Measurements from ENCODE around the gene EGFLAM.

Gene EGFLAM

DNA sequence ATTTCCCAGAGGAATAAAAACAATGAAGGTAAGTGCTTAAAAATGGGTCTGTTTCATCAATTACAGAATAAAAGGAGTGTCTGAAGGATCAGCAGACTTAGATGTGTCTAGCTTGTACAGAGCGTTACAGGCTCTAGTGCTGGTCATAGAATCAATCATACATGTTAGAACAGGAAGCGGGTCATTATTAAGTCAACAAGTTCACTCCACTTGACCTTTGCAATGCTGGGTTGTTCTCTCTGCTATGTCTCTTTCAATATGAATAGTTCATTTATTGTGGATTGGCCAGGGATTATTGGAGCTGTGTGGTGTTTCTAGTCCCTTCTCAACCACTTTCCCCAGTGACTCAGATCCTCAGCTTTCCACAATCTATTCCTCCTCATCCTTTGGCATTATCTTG, 20.7 kb upstream of the EGFLAM start:
- no peak overlapping the region for H3K4me3 ChIP-seq
- H3K27ac ChIP-seq: no peak overlapping the region
- H3K36me3 ChIP-seq (ENCODE audit: insufficient read depth, low read length): no peaks in the 10 kb centered on the region
- TF ChIP-seq EZH2 (IDR thresholded peaks at IDR 0.05) (no peak), FOXP2 (optimal IDR thresholded peaks at IDR 0.05; ENCODE audit: control extremely low read depth, extremely low read length, insufficient read depth) (no peak), POLR2AphosphoS5 (IDR thresholded peaks at IDR 0.05; ENCODE audit: borderline replicate concordance, low read depth, low read length) (no peak)
- 0 out of 2 replicates have a peak, but pooled peaks cover 3% of the 10 kb centered on the region for H3K9me3 ChIP-seq (ENCODE audit: low read depth, low read length)
- H3K9ac ChIP-seq (ENCODE audit: insufficient read length): no peak overlapping the region
- no peak for DNase-seq (ENCODE audit: low read depth, low spot score)

DNA sequence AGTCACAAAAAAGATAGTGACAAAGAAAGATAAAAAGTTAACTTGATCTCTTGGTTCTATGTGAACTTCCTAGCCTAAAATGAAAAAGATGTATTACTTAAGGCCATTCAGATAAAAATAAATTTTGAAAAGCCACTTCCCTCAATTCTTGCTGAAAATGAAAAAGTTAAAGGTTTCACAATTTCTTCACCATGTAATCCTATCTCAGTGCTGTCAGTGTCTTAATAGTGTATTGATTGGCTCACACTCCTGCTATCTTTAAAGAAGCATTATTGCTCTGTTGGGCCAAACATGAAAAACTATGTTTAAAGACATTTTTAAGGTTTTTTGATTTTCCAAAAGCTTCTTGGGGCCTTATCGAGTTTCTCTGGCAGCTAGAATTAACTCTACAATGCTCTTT, 18.1 kb upstream of the EGFLAM start:
- TF ChIP-seq FOXP2 (optimal IDR thresholded peaks at IDR 0.05; ENCODE audit: control extremely low read depth, extremely low read length, insufficient read depth): no peak
- TF ChIP-seq EZH2 (IDR thresholded peaks at IDR 0.05): no peak
- TF ChIP-seq POLR2AphosphoS5 (IDR thresholded peaks at IDR 0.05; ENCODE audit: borderline replicate concordance, low read depth, low read length): no peak
- no peak overlapping the region for H3K27ac ChIP-seq
- no peaks in the 10 kb centered on the region for H3K9me3 ChIP-seq (ENCODE audit: low read depth, low read length)
- no peak overlapping the region for H3K9ac ChIP-seq (ENCODE audit: insufficient read length)
- no peak for DNase-seq (ENCODE audit: low read depth, low spot score)
- H3K36me3 ChIP-seq (ENCODE audit: insufficient read depth, low read length): no peaks in the 10 kb centered on the region
- H3K4me3 ChIP-seq: no peak overlapping the region

GRCh38 chr5:38241655-38242054, 16.7 kb upstream of the EGFLAM start:
- no peak for DNase-seq (ENCODE audit: low read depth, low spot score)
- H3K36me3 ChIP-seq (ENCODE audit: insufficient read depth, low read length): no peaks in the 10 kb centered on the region
- no peak overlapping the region for H3K4me3 ChIP-seq
- H3K9ac ChIP-seq (ENCODE audit: insufficient read length): no peak overlapping the region
- no peak for TF ChIP-seq EZH2 (IDR thresholded peaks at IDR 0.05)
- no peak for TF ChIP-seq POLR2AphosphoS5 (IDR thresholded peaks at IDR 0.05; ENCODE audit: borderline replicate concordance, low read depth, low read length)
- no peak for TF ChIP-seq FOXP2 (optimal IDR thresholded peaks at IDR 0.05; ENCODE audit: control extremely low read depth, extremely low read length, insufficient read depth)
- no peaks in the 10 kb centered on the region for H3K9me3 ChIP-seq (ENCODE audit: low read depth, low read length)
- no peak overlapping the region for H3K27ac ChIP-seq

DNA sequence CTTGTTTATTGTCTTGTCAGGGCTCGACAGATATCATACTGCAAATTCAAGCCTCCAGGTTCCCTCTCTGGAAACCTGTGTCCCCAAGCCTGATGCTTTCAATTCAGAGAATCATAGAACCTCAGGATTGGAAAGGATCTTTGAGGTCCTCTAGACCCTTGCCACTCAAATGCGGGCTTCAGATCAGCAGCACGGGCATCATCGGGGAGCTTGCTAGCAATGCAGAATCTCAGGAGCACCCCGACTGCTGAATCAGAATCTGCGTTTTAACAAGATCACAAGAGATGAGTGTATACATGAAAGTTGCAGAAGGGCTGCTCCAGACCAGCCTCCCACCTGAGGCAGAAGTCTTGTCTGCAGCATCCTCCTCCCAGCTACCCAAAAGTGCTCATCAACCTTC, 13.1 kb upstream of the EGFLAM start:
- H3K4me3 ChIP-seq: no peak overlapping the region
- DNase-seq (ENCODE audit: low read depth, low spot score): no peak
- no peak overlapping the region for H3K9ac ChIP-seq (ENCODE audit: insufficient read length)
- TF ChIP-seq EZH2 (IDR thresholded peaks at IDR 0.05) (no peak), FOXP2 (optimal IDR thresholded peaks at IDR 0.05; ENCODE audit: control extremely low read depth, extremely low read length, insufficient read depth) (no peak), POLR2AphosphoS5 (IDR thresholded peaks at IDR 0.05; ENCODE audit: borderline replicate concordance, low read depth, low read length) (no peak)
- H3K9me3 ChIP-seq (ENCODE audit: low read depth, low read length): no peaks in the 10 kb centered on the region
- H3K27ac ChIP-seq: no peak overlapping the region
- no peaks in the 10 kb centered on the region for H3K36me3 ChIP-seq (ENCODE audit: insufficient read depth, low read length)

GRCh38 chr5:38249301-38249700, 9.1 kb upstream of the EGFLAM start:
- Histone ChIP-seq H3K36me3 (ENCODE audit: insufficient read depth, low read length) (no peaks in the 10 kb centered on the region), H3K4me3 (no peak overlapping the region), H3K9ac (ENCODE audit: insufficient read length) (no peak overlapping the region), H3K9me3 (ENCODE audit: low read depth, low read length) (no peaks in the 10 kb centered on the region), H3K27ac (no peak overlapping the region)
- no peak for DNase-seq (ENCODE audit: low read depth, low spot score)
- no peak for TF ChIP-seq FOXP2 (optimal IDR thresholded peaks at IDR 0.05; ENCODE audit: control extremely low read depth, extremely low read length, insufficient read depth)
- TF ChIP-seq EZH2 (IDR thresholded peaks at IDR 0.05): no peak
- no peak for TF ChIP-seq POLR2AphosphoS5 (IDR thresholded peaks at IDR 0.05; ENCODE audit: borderline replicate concordance, low read depth, low read length)

- Histone ChIP-seq H3K9ac (ENCODE audit: insufficient read length) (no peak overlapping the region), H3K9me3 (ENCODE audit: low read depth, low read length) (no peaks in the 10 kb centered on the region), H3K27ac (no peak overlapping the region), H3K36me3 (ENCODE audit: insufficient read depth, low read length) (no peaks in the 10 kb centered on the region), H3K4me3 (no peak overlapping the region)
- DNase-seq (ENCODE audit: low read depth, low spot score): no peak
- TF ChIP-seq FOXP2 (optimal IDR thresholded peaks at IDR 0.05; ENCODE audit: control extremely low read depth, extremely low read length, insufficient read depth) (no peak), POLR2AphosphoS5 (IDR thresholded peaks at IDR 0.05; ENCODE audit: borderline replicate concordance, low read depth, low read length) (no peak), EZH2 (IDR thresholded peaks at IDR 0.05) (no peak)
These were observed 8.5 kb upstream of the EGFLAM start for GRCh38 chr5:38249812-38250211.

DNA sequence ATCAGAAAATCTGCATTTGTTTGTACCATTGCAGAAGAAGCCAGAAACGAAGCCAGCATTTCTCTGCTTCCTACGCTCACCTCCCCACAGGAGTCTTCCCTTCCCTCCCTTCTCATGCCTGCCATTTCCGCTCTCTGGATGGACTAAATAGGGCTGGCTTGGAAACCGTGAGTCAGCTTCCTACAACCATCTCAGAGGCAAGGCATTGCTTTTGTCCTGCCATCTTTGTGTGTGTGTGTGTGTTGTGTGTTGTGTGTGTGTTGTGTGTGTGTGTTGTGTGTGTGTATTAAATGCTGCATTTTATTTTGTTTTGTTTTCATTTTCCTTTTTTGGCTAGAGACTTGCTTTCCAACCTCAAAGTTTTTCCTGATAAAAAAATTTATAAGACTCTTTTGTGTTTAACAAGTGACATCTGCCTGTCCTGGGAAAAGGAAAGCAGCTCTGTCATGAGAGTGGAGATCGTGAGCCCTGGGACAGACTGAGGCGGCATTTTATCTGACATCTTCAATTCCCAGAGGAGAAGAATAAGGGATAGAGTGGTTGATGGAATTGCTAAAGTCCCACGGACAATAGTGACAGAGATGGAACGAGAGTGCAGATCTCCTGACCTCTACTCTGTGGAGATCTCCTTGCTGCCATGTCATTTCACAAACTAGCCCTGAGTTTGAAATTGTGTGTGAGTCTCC, 7.5 kb upstream of the EGFLAM start:
- Histone ChIP-seq H3K36me3 (ENCODE audit: insufficient read depth, low read length) (no peaks in the 10 kb centered on the region), H3K9ac (ENCODE audit: insufficient read length) (no peak overlapping the region), H3K4me3 (no peak overlapping the region), H3K27ac (no peak overlapping the region), H3K9me3 (ENCODE audit: low read depth, low read length) (no peaks in the 10 kb centered on the region)
- TF ChIP-seq POLR2AphosphoS5 (IDR thresholded peaks at IDR 0.05; ENCODE audit: borderline replicate concordance, low read depth, low read length) (no peak), FOXP2 (optimal IDR thresholded peaks at IDR 0.05; ENCODE audit: control extremely low read depth, extremely low read length, insufficient read depth) (no peak), EZH2 (IDR thresholded peaks at IDR 0.05) (no peak)
- no peak for DNase-seq (ENCODE audit: low read depth, low spot score)

DNA sequence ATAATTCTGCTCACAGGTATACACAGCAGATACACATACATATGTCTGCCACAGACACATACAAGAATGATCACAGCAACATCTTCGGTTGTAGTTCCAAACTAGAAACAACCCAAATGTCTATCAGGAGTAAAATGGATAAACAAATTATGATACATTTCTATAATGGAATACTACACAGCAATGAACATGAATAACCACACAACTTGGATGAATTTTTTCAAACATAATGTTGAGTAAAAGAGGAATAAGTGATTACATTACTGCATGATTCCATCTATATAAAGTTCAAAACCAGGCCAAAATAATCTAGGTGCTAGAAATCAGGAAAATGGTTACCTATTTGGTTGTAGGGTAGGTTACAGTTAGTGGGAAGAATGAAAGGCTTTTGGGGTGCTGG, 4.6 kb upstream of the EGFLAM start:
- Histone ChIP-seq H3K9ac (ENCODE audit: insufficient read length) (no peak overlapping the region), H3K27ac (no peak overlapping the region), H3K4me3 (no peak overlapping the region), H3K36me3 (ENCODE audit: insufficient read depth, low read length) (no peaks in the 10 kb centered on the region), H3K9me3 (ENCODE audit: low read depth, low read length) (no peaks in the 10 kb centered on the region)
- no peak for DNase-seq (ENCODE audit: low read depth, low spot score)
- no peak for TF ChIP-seq EZH2 (IDR thresholded peaks at IDR 0.05)
- no peak for TF ChIP-seq POLR2AphosphoS5 (IDR thresholded peaks at IDR 0.05; ENCODE audit: borderline replicate concordance, low read depth, low read length)
- no peak for TF ChIP-seq FOXP2 (optimal IDR thresholded peaks at IDR 0.05; ENCODE audit: control extremely low read depth, extremely low read length, insufficient read depth)

Measured in SK-N-MC (cell line).